SK-N-SH (cell line): ENCODE results near the gene CD3E.

Source experiments
- CHD2 ChIP-seq: fragments of 150-350 bp; IDR thresholded peaks from 2 replicates; pipeline ENCODE4 v1.6.1; 2018; ENCODE audit warnings: low read length; ENCODE audit not compliant: partially characterized antibody
- CTCF ChIP-seq: fragments of 200-600 bp; sonication (generic); IDR thresholded peaks from 2 replicates; pipeline ENCODE4 v1.6.1; 2017; ENCODE audit warnings: antibody characterized with exemption, mild to moderate bottlenecking, moderate library complexity
- EP300 ChIP-seq, 2 experiments: IDR thresholded peaks; 2 replicates each; pipeline versions ENCODE4 v1.4.0 to v1.6.1; 2012; ENCODE audit warnings: borderline replicate concordance in 1 of 2, low read depth in 1 of 2, low read length in 1 of 2
- EZH2phosphoT487 ChIP-seq: fragments of 200-600 bp; sonication (generic); IDR thresholded peaks from 2 replicates; pipeline ENCODE4 v1.6.1; 2017; ENCODE audit warnings: low read depth, mixed run types, mild to moderate bottlenecking, antibody characterized with exemption, moderate library complexity, borderline replicate concordance
- FOSL2 ChIP-seq: IDR thresholded peaks from 2 replicates; pipeline ENCODE4 v1.4.0; 2012; ENCODE audit warnings: low read depth, mild to moderate bottlenecking, moderate library complexity, borderline replicate concordance
- FOXM1 ChIP-seq: IDR thresholded peaks from 2 replicates; pipeline ENCODE4 v1.4.0; 2012; ENCODE audit warnings: low read depth, mild to moderate bottlenecking
- IRF3 ChIP-seq: fragments of 150-350 bp; IDR thresholded peaks from 2 replicates; pipeline ENCODE4 v1.6.1; 2016; ENCODE audit warnings: mild to moderate bottlenecking, low read depth, low read length
- MAX ChIP-seq: IDR thresholded peaks from 2 replicates; pipeline ENCODE4 v1.4.0; 2012; ENCODE audit warnings: low read depth
- POLR2AphosphoS5 ChIP-seq: IDR thresholded peaks from 2 replicates; pipeline ENCODE4 v1.6.1; 2012; ENCODE audit warnings: low read depth, low read length
- RCOR1 ChIP-seq: fragments of 150-350 bp; IDR thresholded peaks from 2 replicates; pipeline ENCODE4 v1.6.1; 2017; ENCODE audit warnings: antibody characterized with exemption, low read length
- SMC3 ChIP-seq: IDR thresholded peaks from 2 replicates; pipeline ENCODE4 v1.6.1; 2012; ENCODE audit warnings: low read depth, low read length, improper control_type of control experiment
- TAF1 ChIP-seq: IDR thresholded peaks from 2 replicates; pipeline ENCODE4 v1.6.1; 2012; ENCODE audit warnings: low read depth, mild to moderate bottlenecking, low read length, moderate library complexity, borderline replicate concordance
- TEAD4 ChIP-seq: IDR thresholded peaks from 2 replicates; pipeline ENCODE4 v1.4.0; 2012; ENCODE audit warnings: mild to moderate bottlenecking, borderline replicate concordance; ENCODE audit not compliant: insufficient read depth

- TF ChIP-seq CTCF (no peak), IRF3 (no peak), MAX (no peak), EZH2phosphoT487 (no peak), POLR2AphosphoS5 (no peak), TEAD4 (no peak), RCOR1 (no peak), CHD2 (no peak), EP300 (IDR thresholded peaks at IDR 0.05; ENCODE audit: borderline replicate concordance in 1 of 2, low read depth in 1 of 2, low read length in 1 of 2) (no peak), FOXM1 (no peak), TAF1 (no peak), FOSL2 (no peak), SMC3 (no peak)
These were observed 17.0 kb downstream of the CD3E start for GRCh38 chr11:118321386-118322082.
